Activated naive CD4-positive, alpha-beta T cell treated with anti-CD3 and anti-CD28 coated beads for 36 hours (primary cell): ENCODE results near the gene SLC15A4. TPM values are rescaled to one million over a fixed set of nuclear protein-coding genes. Genes with fewer than 3 reads are reported as not detected.
"Not testable (repeated sequence)": the region's sequence is repeated elsewhere in the genome, so short reads cannot be mapped to it uniquely, and the experiment has no call there.

Experiments used
- CTCF ChIA-PET: fragments of 350-600 bp; sonication (Branson Sonifier 250); formaldehyde crosslinking; loops from one replicate; lab custom pipeline; 2021; ENCODE audit warnings: antibody characterized with exemption; lab: Charles Lee
- DNase-seq: peaks from one replicate; pipeline ENCODE4 v3.0.0-alpha.2; 2020
- H3K27ac Mint-ChIP-seq: one replicate; pipeline ENCODE4 v1.8.0; 2021; ENCODE audit warnings: mild to moderate bottlenecking, mixed read lengths
- H3K27me3 Mint-ChIP-seq: one replicate; pipeline ENCODE4 v1.8.0; 2021; ENCODE audit warnings: low read depth, mixed read lengths
- H3K36me3 Mint-ChIP-seq: one replicate; pipeline ENCODE4 v1.8.0; 2021; ENCODE audit warnings: low read depth, mixed read lengths
- H3K4me1 Mint-ChIP-seq: one replicate; pipeline ENCODE4 v1.8.0; 2021; ENCODE audit warnings: low read depth, mixed read lengths
- H3K4me3 Mint-ChIP-seq: one replicate; pipeline ENCODE4 v1.8.0; 2021; ENCODE audit warnings: mild to moderate bottlenecking, moderate library complexity, mixed read lengths
- H3K9me3 Mint-ChIP-seq: one replicate; pipeline ENCODE4 v1.8.0; 2021; ENCODE audit warnings: mixed read lengths
- intact Hi-C: fragments of 100-400 bp; cut with micrococcal nuclease; formaldehyde crosslinking; loops from one replicate; pipeline ENCODE4 v1.15.1; 2023
- total RNA-seq, 2 experiments: library from RNA; stranded (reverse); gene quantifications; one replicate each; pipeline ENCODE4 v1.2.3, GENCODE V29; 2021

Gene SLC15A4
- total RNA-seq, 2 experiments from 2014 or later: 10.1 to 10.3 TPM

DNA sequence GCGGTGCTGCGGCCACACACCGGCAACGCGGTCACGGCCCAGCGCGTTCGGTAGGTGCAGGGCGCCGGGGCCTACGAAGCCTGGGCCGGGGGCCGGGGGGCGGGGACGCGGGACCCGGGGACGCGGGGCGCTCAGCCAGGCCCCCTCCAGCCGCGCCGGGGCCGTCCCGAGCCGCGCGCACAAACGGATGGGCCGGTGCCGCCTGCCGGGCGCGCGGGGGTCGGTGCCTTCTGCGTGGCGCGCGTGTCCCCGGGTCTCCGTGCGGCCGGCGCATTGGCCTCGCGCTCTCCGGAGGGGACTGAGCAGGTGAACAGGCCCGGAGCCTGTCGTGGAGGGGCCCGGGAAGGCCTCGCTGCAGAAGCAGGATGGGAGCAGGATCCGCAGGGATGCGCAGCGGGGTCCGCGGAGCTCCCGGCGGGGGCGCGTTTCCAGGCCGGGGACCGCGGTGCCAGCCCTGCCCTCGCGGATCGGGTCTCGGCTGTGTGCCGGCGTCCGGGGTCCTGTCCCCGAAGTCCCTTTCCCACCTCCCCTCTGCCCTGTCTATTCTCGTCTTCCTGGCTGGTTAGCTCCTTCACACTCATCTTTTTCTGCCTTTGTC is 29.9 kb upstream of the SLC15A4 start:
- CTCF ChIA-PET: no interaction called here
- intact Hi-C loops: no loop called here
- no peak for DNase-seq
- Mint-ChIP-seq H3K27me3 (peaks cover 32% of the 10 kb centered on the region), H3K9me3 (no peaks in the 10 kb centered on the region), H3K4me1 (no peaks in the 10 kb centered on the region), H3K4me3 (no peak overlapping the region), H3K36me3 (no peaks in the 10 kb centered on the region), H3K27ac (no peak overlapping the region)

DNA sequence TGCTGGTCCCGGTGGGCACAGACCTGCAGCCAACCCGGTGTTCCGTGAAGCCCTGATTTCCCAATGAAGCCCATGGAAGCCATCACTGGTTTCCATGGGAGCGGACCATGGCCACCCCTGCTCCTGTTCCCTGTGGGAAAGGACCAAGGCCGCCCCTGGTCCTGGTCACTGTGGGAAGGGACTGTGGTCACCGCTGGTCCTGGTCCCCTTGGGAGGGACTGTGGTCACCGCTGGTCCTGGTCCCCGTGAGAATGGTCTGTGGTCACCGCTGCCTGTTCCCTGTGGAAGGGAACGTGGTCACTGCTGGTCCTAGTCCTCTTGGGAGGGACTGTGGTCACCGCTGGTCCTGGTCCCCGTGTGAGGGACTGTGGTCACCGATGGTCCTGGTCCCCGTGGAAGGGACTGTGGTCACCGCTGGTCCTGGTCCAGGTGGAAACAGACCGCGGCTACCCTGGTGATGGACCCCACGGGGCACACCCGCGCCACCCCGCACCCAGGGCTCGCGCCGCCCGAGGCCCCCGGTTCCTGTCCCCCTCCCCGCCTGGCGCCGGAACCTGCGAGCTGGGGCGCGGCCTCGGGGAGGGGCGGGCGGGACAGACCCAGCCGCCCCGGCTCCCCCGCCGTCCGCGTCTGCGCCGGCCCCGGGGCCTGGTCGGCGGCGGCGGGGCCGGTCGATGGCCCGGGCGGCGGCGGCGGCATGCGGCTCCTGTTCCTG is 29.3 kb upstream of the SLC15A4 start, which contains the start of gene GLT1D1:
GLT1D1 (plus strand) TSS at position 594 of the 715 bp plus-strand sequence; CDS start at position 698, 104 bp downstream.
- CTCF ChIA-PET: no interaction called here
- Mint-ChIP-seq H3K4me1 (no peaks in the 10 kb centered on the region), H3K27ac (no peak within 1 kb of the TSS), H3K27me3 (peaks cover 30% of the 10 kb centered on the region), H3K36me3 (no peaks in the 10 kb centered on the region), H3K4me3 (no peak within 1 kb of the TSS), H3K9me3 (no peaks in the 10 kb centered on the region)
- DNase-seq: no peak
- intact Hi-C loops: no loop called here

DNA sequence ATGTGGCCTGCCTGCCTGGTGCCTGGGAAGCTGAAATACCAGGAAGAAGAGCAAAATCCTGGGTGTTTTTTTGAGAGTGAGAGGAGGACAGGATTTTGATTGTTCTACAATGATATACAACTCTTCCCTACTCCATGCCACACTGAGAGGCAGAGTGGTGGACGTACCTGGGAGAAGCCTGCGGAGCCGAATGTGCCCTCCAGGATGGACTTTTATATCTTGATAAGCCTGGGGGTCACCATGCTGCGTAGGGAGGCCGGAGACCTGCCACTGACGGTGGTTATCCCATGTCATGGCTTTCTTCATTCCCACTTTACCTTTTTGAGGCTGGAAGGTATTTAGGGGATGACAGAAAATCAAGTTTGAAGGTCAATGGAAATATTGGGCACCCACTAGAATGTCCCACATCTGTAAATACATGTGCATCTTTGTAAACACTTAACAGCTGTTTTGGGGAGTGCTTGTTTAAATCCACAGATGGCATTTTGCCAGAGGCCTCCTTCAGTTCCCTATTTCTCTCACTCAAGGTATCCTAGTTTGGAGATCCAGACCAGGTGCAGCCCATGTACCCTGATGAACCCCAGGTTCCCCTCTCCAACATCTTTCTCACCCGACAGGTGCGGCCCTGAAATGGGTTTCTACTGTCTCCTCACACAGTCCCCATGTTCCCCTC is 28.4 kb upstream of the SLC15A4 start:
- DNase-seq: no peak
- Mint-ChIP-seq H3K9me3 (no peaks in the 10 kb centered on the region), H3K27ac (no peak overlapping the region), H3K36me3 (no peaks in the 10 kb centered on the region), H3K4me1 (no peaks in the 10 kb centered on the region), H3K27me3 (peaks cover 27% of the 10 kb centered on the region), H3K4me3 (no peak overlapping the region)
- CTCF ChIA-PET: no interaction called here
- intact Hi-C loops: no loop called here

GRCh38 chr12:128851429-128851828 is 27.7 kb upstream of the SLC15A4 start:
- DNase-seq, H3K36me3 Mint-ChIP-seq, H3K4me3 Mint-ChIP-seq, intact Hi-C loops, H3K4me1 Mint-ChIP-seq, H3K27ac Mint-ChIP-seq, CTCF ChIA-PET, H3K9me3 Mint-ChIP-seq: not testable (repeated sequence)
- H3K27me3 Mint-ChIP-seq: peaks cover 24% of the 10 kb centered on the region

GRCh38 chr12:128850400-128850799 is 26.6 kb upstream of the SLC15A4 start:
- H3K27me3 Mint-ChIP-seq: peaks cover 18% of the 10 kb centered on the region
- no peaks in the 10 kb centered on the region for H3K36me3 Mint-ChIP-seq
- no peak overlapping the region for H3K27ac Mint-ChIP-seq
- no peaks in the 10 kb centered on the region for H3K9me3 Mint-ChIP-seq
- CTCF ChIA-PET: no interaction called here
- no peak overlapping the region for H3K4me3 Mint-ChIP-seq
- intact Hi-C loops: no loop called here
- H3K4me1 Mint-ChIP-seq: no peaks in the 10 kb centered on the region
- DNase-seq: no peak

- H3K4me1 Mint-ChIP-seq, CTCF ChIA-PET, H3K9me3 Mint-ChIP-seq, H3K27ac Mint-ChIP-seq, H3K36me3 Mint-ChIP-seq, intact Hi-C loops, DNase-seq, H3K4me3 Mint-ChIP-seq: not testable (repeated sequence)
- H3K27me3 Mint-ChIP-seq: peaks cover 17% of the 10 kb centered on the region
These were observed 26.0 kb upstream of the SLC15A4 start for GRCh38 chr12:128849806-128850205.

- CTCF ChIA-PET: interaction anchor here (0.6 kb wide), 1 partner anchor 65 kb away, joined by 3 read pairs; no protein-coding TSS in a partner anchor
- H3K4me1 Mint-ChIP-seq: no peaks in the 10 kb centered on the region
- peaks cover 9% of the 10 kb centered on the region for H3K27me3 Mint-ChIP-seq
- no peaks in the 10 kb centered on the region for H3K9me3 Mint-ChIP-seq
- no peak overlapping the region for H3K4me3 Mint-ChIP-seq
- H3K36me3 Mint-ChIP-seq: no peaks in the 10 kb centered on the region
- intact Hi-C loops: no loop called here
- H3K27ac Mint-ChIP-seq: no peak overlapping the region
- no peak for DNase-seq
These were observed 24.6 kb upstream of the SLC15A4 start for GRCh38 chr12:128848371-128848770.

- H3K4me3 Mint-ChIP-seq, intact Hi-C loops, H3K9me3 Mint-ChIP-seq, H3K36me3 Mint-ChIP-seq, DNase-seq, H3K27me3 Mint-ChIP-seq, H3K27ac Mint-ChIP-seq, H3K4me1 Mint-ChIP-seq: not testable (repeated sequence)
- CTCF ChIA-PET: interaction anchor here (0.7 kb wide), 1 partner anchor 491 kb away, joined by 4 read pairs; no protein-coding TSS in a partner anchor
These were observed 22.9 kb upstream of the SLC15A4 start for GRCh38 chr12:128846671-128847070.

DNA sequence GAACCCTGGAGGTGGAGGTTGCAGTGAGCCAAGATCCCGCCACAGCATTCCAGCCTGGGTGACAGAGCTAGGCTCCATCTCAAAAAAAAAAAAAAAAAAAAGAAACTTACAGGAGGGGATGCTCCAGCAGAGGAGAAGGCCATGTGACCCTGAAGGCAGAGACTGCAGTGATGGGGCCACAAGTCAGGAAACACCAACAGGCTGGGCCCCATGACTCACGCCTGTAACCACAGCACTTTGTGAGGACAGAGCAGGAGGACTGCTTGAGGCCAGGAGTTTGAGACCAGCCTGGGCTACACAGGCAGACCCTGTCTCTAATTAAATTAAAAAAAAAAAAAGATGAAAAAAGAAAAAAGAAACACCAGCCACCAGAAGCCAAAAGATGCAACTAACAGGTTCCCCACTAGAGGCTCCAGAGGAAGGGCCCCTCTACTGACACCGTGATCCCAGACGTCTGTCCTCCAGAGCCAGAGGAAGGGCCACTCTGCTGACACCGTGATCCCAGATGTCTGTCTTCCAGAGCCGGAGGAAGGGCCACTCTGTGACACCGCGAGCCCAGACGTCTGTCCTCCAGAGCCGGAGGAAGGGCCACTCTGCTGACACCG is 20.4 kb upstream of the SLC15A4 start:
- Mint-ChIP-seq H3K4me3 (no peak overlapping the region), H3K36me3 (no peaks in the 10 kb centered on the region), H3K9me3 (no peaks in the 10 kb centered on the region), H3K27me3 (peaks cover 7% of the 10 kb centered on the region), H3K27ac (no peak overlapping the region), H3K4me1 (peaks cover 4% of the 10 kb centered on the region)
- DNase-seq: peak; percentile 38
- CTCF ChIA-PET: no interaction called here
- intact Hi-C loops: no loop called here

DNA sequence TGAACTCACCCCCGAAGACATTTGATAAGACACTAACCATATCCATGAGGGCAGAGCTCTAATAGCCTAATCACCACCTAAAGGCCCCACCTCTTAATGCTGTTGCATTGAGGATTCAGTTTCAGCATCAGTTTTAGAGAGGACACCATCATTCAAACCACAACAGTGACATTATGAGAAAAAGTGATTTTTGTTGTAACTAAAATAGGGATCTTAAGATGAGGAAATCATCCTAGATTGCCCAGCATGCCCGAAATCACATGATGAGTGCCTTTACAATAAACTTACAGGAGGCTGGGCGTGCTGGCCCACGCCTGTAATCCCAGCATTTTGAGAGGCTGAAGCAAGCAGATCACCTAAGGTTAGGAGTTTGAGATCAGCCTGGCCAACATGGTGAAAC is 19.8 kb upstream of the SLC15A4 start:
- CTCF ChIA-PET: interaction anchor here (1.0 kb wide), 1 partner anchor 21 kb away, joined by 3 read pairs; no protein-coding TSS in a partner anchor
- no peak for DNase-seq
- Mint-ChIP-seq H3K36me3 (no peaks in the 10 kb centered on the region), H3K9me3 (no peaks in the 10 kb centered on the region), H3K4me3 (no peak overlapping the region), H3K4me1 (peaks cover 4% of the 10 kb centered on the region), H3K27me3 (peaks cover 7% of the 10 kb centered on the region), H3K27ac (no peak overlapping the region)
- intact Hi-C loops: no loop called here

- no peak for DNase-seq
- Mint-ChIP-seq H3K36me3 (no peaks in the 10 kb centered on the region), H3K4me1 (peaks cover 4% of the 10 kb centered on the region), H3K9me3 (no peaks in the 10 kb centered on the region), H3K27ac (no peak overlapping the region), H3K4me3 (no peak overlapping the region), H3K27me3 (peaks cover 7% of the 10 kb centered on the region)
- CTCF ChIA-PET: interaction anchor here (1.0 kb wide), 1 partner anchor 22 kb away, joined by 3 read pairs; no protein-coding TSS in a partner anchor
- intact Hi-C loops: no loop called here
These were observed 18.8 kb upstream of the SLC15A4 start for GRCh38 chr12:128842579-128842978.

DNA sequence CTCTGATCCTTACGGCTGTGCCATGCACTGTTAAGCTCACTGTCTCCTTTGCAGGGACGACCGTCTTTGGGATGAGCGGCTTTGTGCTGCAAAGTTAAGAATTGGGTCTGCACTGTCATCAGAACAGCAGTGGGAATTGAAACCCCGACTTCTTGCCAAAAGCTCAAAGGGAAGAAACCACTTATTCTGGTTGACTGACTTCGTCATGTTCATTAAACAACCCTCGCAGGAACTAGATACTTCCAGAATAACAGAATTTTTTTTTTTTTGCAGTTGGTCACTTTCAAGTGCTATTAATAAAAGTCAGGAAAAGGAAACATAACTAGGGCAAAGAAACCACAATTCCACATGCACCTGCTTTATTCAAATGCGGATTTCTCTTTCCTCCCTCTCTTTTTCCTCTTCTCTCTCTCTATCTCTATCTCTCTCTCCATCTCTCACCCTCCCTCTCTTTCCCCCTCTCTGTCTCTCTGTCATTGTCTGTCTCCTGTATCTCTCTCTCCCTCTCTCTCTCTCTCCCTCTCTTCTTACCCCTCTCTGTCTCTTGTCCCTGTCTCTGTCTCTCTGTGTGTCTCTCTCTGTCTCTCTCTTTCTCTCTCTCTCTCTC is 17.2 kb upstream of the SLC15A4 start:
- Mint-ChIP-seq H3K4me3 (no peak overlapping the region), H3K9me3 (no peaks in the 10 kb centered on the region), H3K27me3 (peaks cover 10% of the 10 kb centered on the region), H3K36me3 (no peaks in the 10 kb centered on the region), H3K4me1 (peaks cover 4% of the 10 kb centered on the region), H3K27ac (no peak overlapping the region)
- intact Hi-C loops: no loop called here
- CTCF ChIA-PET: no interaction called here
- DNase-seq: no peak
